Nephron (organoid): ENCODE data around the gene FBLN2.

Source experiments
- H3K27ac Mint-ChIP-seq, 3 experiments: 2 replicates each; pipeline ENCODE4 v1.8.0; 2020; ENCODE audit warnings: mixed read lengths in 3 of 3, mild to moderate bottlenecking in 2 of 3, moderate library complexity in 1 of 3
- H3K27me3 Mint-ChIP-seq: 2 replicates; pipeline ENCODE4 v1.8.0; 2021; ENCODE audit warnings: low read depth, mild to moderate bottlenecking, moderate library complexity, mixed read lengths
- H3K36me3 Mint-ChIP-seq: 2 replicates; pipeline ENCODE4 v1.8.0; 2020; ENCODE audit warnings: low read depth, mixed read lengths
- H3K4me1 Mint-ChIP-seq: 2 replicates; pipeline ENCODE4 v1.8.0; 2020; ENCODE audit warnings: mixed read lengths
- H3K4me3 Mint-ChIP-seq, 3 experiments: 2 replicates each; pipeline ENCODE4 v1.8.0; 2020; ENCODE audit warnings: mild to moderate bottlenecking in 3 of 3, mixed read lengths in 3 of 3, moderate library complexity in 2 of 3
- H3K9me3 Mint-ChIP-seq: 2 replicates; pipeline ENCODE4 v1.8.0; 2020; ENCODE audit warnings: mixed read lengths
- CTCF ChIP-seq, 3 experiments: fragments of 200-600 bp; sonication (generic); IDR thresholded peaks; one replicate each; pipeline ENCODE4 v1.5.0; 2021; ENCODE audit warnings: antibody characterized with exemption in 3 of 3; ENCODE audit not compliant: unreplicated experiment in 3 of 3

The FBLN2 gene

GRCh38 chr3:13574083-13574797 lies 25.3 kb downstream of the FBLN2 start:
- no peak overlapping the region for H3K4me3 Mint-ChIP-seq
- H3K27me3 Mint-ChIP-seq = peaks cover 14% of the 10 kb centered on the region
- TF ChIP-seq CTCF (IDR thresholded peaks at IDR 0.05; ENCODE audit: unreplicated experiment in 3 of 3) = no peak
- peak overlapping the region in 2 of 3 experiments; percentile 82 to 83 for H3K27ac Mint-ChIP-seq
- no peaks in the 10 kb centered on the region for H3K9me3 Mint-ChIP-seq
- peaks cover 21% of the 10 kb centered on the region for H3K4me1 Mint-ChIP-seq
- no peaks in the 10 kb centered on the region for H3K36me3 Mint-ChIP-seq

- peak overlapping the region in 1 of 3 experiments; percentile 23 for H3K4me3 Mint-ChIP-seq
- peak overlapping the region; percentile 52 to 83 (median 82) for H3K27ac Mint-ChIP-seq
- H3K9me3 Mint-ChIP-seq = no peaks in the 10 kb centered on the region
- TF ChIP-seq CTCF (IDR thresholded peaks at IDR 0.05; ENCODE audit: unreplicated experiment in 3 of 3) = no peak
- peaks cover 21% of the 10 kb centered on the region for H3K4me1 Mint-ChIP-seq
- H3K36me3 Mint-ChIP-seq = no peaks in the 10 kb centered on the region
- peaks cover 9% of the 10 kb centered on the region for H3K27me3 Mint-ChIP-seq
These were observed 26.0 kb downstream of the FBLN2 start for GRCh38 chr3:13574798-13575451.

DNA sequence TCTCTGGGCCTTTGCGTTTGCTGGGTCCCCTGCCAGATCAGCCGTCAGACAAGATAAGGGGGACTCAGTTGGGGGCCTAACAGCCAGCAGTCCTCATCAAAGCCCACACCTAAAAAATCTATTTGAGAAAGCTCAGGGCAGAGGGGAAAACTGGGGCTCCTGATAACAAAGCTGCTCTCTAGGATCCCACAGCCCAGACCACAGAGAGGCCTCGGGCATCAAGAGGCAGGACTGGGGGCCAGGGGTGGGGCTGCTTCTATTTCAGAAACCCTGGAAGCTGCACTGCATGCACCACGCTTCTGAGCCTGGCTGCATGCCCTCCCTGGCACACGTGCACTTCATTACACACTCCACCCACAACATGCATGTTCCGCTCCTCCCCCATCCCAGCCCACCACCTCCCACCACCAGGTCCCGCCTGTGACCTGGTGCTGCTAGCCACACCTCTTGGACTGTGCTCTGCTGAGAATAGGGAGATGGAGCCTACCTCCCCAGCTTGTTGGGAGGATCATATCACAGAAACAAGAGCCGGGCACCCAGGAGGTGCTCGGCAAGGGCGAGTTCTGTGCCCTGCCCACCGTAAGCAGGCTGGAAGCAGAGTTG lies 26.6 kb downstream of the FBLN2 start:
- Mint-ChIP-seq H3K4me1 (peaks cover 21% of the 10 kb centered on the region), H3K9me3 (no peaks in the 10 kb centered on the region), H3K36me3 (no peaks in the 10 kb centered on the region), H3K4me3 (peak overlapping the region in 1 of 3 experiments; percentile 23), H3K27me3 (peaks cover 14% of the 10 kb centered on the region), H3K27ac (peak overlapping the region; percentile 52 to 83 (median 82))
- no peak for TF ChIP-seq CTCF (IDR thresholded peaks at IDR 0.05; ENCODE audit: unreplicated experiment in 3 of 3)

- Mint-ChIP-seq H3K27me3 (peaks cover 17% of the 10 kb centered on the region), H3K36me3 (no peaks in the 10 kb centered on the region), H3K27ac (no peak overlapping the region), H3K4me3 (no peak overlapping the region), H3K4me1 (peaks cover 18% of the 10 kb centered on the region), H3K9me3 (no peaks in the 10 kb centered on the region)
- no peak for TF ChIP-seq CTCF (IDR thresholded peaks at IDR 0.05; ENCODE audit: unreplicated experiment in 3 of 3)
These were observed 28.5 kb downstream of the FBLN2 start for GRCh38 chr3:13577181-13578121.

DNA sequence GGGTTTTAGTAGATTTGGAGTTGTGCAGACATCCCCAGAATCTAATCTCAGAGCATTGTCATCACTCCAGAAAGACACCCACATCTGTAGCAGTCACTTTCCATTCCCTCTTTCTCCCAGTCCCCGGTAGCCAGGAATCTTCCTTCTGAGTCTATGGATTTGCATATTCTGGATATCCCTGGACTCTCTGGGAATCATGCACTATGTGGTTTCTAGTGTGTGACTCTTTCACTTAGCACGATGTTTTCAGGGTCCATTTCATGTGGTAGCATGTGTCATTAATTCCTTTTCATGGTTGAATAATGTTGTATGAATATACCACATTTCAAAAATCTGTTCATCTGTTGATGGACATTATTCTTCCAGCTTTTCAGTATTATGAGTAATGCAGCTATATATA lies 29.3 kb downstream of the FBLN2 start:
- Mint-ChIP-seq H3K27ac (peak overlapping the region in 1 of 3 experiments; percentile 15), H3K36me3 (no peaks in the 10 kb centered on the region), H3K27me3 (peaks cover 17% of the 10 kb centered on the region), H3K4me1 (peaks cover 18% of the 10 kb centered on the region), H3K4me3 (no peak overlapping the region), H3K9me3 (no peaks in the 10 kb centered on the region)
- no peak for TF ChIP-seq CTCF (IDR thresholded peaks at IDR 0.05; ENCODE audit: unreplicated experiment in 3 of 3)
